Smooth muscle cell (in vitro differentiated cells): ENCODE measurements around the gene IQCK. TPM values are rescaled to one million over a fixed set of nuclear protein-coding genes. Genes with fewer than 3 reads are reported as not detected.
A peak's percentile ranks its signal among the peaks of the same experiment; 100 is the strongest.

Experiments used
- DNase-seq: peaks from one replicate; lab custom pipeline; 2025; ENCODE audit not compliant: unreplicated experiment; lab: John Stamatoyannopoulos, UW
- H2AFZ ChIP-seq: fragments of 200-600 bp; sonication (generic); 2 replicates; pipeline ENCODE4 v1.6.0; 2016; ENCODE audit warnings: antibody characterized with exemption, low read depth, mild to moderate bottlenecking
- H3F3A ChIP-seq: fragments of 200-600 bp; sonication (generic); 2 replicates; pipeline ENCODE4 v1.6.0; 2017; ENCODE audit warnings: antibody characterized with exemption, low read depth
- H3K27ac ChIP-seq: fragments of 200-600 bp; sonication (generic); 2 replicates; pipeline ENCODE4 v1.5.1; 2016; ENCODE audit warnings: low read depth, mild to moderate bottlenecking
- H3K27me3 ChIP-seq: fragments of 200-600 bp; sonication (generic); 2 replicates; pipeline ENCODE4 v1.6.1; 2016; ENCODE audit warnings: low read depth, mild to moderate bottlenecking
- H3K36me3 ChIP-seq: fragments of 200-600 bp; sonication (generic); 2 replicates; pipeline ENCODE4 v1.5.1; 2016; ENCODE audit warnings: low read depth
- H3K4me1 ChIP-seq: fragments of 200-600 bp; sonication (generic); 2 replicates; pipeline ENCODE4 v1.5.1; 2016; ENCODE audit warnings: low read depth
- H3K4me2 ChIP-seq: fragments of 200-600 bp; sonication (generic); 2 replicates; pipeline ENCODE4 v1.6.0; 2016; ENCODE audit warnings: mild to moderate bottlenecking
- H3K4me3 ChIP-seq: fragments of 200-600 bp; sonication (generic); 2 replicates; pipeline ENCODE4 v1.5.1; 2016; ENCODE audit warnings: mild to moderate bottlenecking
- H3K79me2 ChIP-seq: fragments of 200-600 bp; sonication (generic); 2 replicates; pipeline ENCODE4 v1.6.0; 2016; ENCODE audit warnings: low read depth, mild to moderate bottlenecking
- H3K9ac ChIP-seq: fragments of 200-600 bp; sonication (generic); 2 replicates; pipeline ENCODE4 v1.6.0; 2016; ENCODE audit warnings: low read depth
- H3K9me3 ChIP-seq: fragments of 200-600 bp; sonication (generic); replicated peaks from 2 replicates; pipeline ENCODE4 v1.5.1; 2016; ENCODE audit warnings: low read depth
- H4K20me1 ChIP-seq: fragments of 200-600 bp; sonication (generic); 2 replicates; pipeline ENCODE4 v1.6.0; 2016; ENCODE audit warnings: low read depth
- CTCF ChIP-seq: fragments of 200-600 bp; sonication (generic); IDR thresholded peaks from 2 replicates; pipeline ENCODE4 v1.5.1; 2017; ENCODE audit warnings: borderline replicate concordance, mild to moderate bottlenecking, antibody characterized with exemption; ENCODE audit not compliant: insufficient read depth, poor library complexity, severe bottlenecking
- WGBS: methylation state at CpG from one replicate; pipeline ENCODE4 v1.1.7; 2016; ENCODE audit warnings: low lambda C conversion rate; 5-methylcytosine and 5-hydroxymethylcytosine counted together
- polyA plus RNA-seq: library from polyadenylated mRNA; unstranded; fragments of >200 nt; fragmentation: Nextera tagmentation; extraction: Ambion mirVana; gene quantifications from 2 replicates; pipeline ENCODE4 v1.2.1, GENCODE V29; 2016
- total RNA-seq: library from RNA; depleted of rRNA; stranded (reverse); fragments of >200 nt; gene quantifications from 2 replicates; pipeline ENCODE4 v1.2.3, GENCODE V29; 2014

The IQCK gene
- total and polyA plus RNA-seq, 2 experiments from 2014 or later = 11.2 to 14.6 TPM

GRCh38 chr16:19694989-19695388, 23.1 kb upstream of the IQCK start:
- Histone ChIP-seq H3K27me3 (no peaks in the 10 kb centered on the region), H3K4me3 (no peak overlapping the region), H3K9ac (no peak overlapping the region), H3K36me3 (no peaks in the 10 kb centered on the region), H3K4me2 (no peak overlapping the region), H3K27ac (no peak overlapping the region), H3K79me2 (no peaks in the 10 kb centered on the region), H3F3A (no peaks in the 10 kb centered on the region), H3K9me3 (no peaks in the 10 kb centered on the region), H2AFZ (no peak overlapping the region), H3K4me1 (no peaks in the 10 kb centered on the region), H4K20me1 (no peaks in the 10 kb centered on the region)
- no peak for TF ChIP-seq CTCF
- WGBS = 96% methylated on average over 8 of the region's 8 CpGs
- no peak for DNase-seq

GRCh38 chr16:19696328-19696727, 21.7 kb upstream of the IQCK start:
- H3K27ac ChIP-seq = peak overlapping the region; percentile 53
- TF ChIP-seq CTCF = no peak
- no peaks in the 10 kb centered on the region for H4K20me1 ChIP-seq
- DNase-seq = peak; percentile 5
- H3K9ac ChIP-seq = no peak overlapping the region
- no peaks in the 10 kb centered on the region for H3K4me1 ChIP-seq
- no peak overlapping the region for H2AFZ ChIP-seq
- H3K27me3 ChIP-seq = no peaks in the 10 kb centered on the region
- no peaks in the 10 kb centered on the region for H3K36me3 ChIP-seq
- 37% methylated on average over 10 of the region's 10 CpGs for WGBS
- no peaks in the 10 kb centered on the region for H3F3A ChIP-seq
- no peaks in the 10 kb centered on the region for H3K79me2 ChIP-seq
- H3K9me3 ChIP-seq = no peaks in the 10 kb centered on the region
- H3K4me3 ChIP-seq = no peak overlapping the region
- H3K4me2 ChIP-seq = peak overlapping the region; percentile 68

- no peak overlapping the region for H3K9ac ChIP-seq
- no peak for TF ChIP-seq CTCF
Observed at GRCh38 chr16:19696961-19697360, 21.1 kb upstream of the IQCK start.

GRCh38 chr16:19697756-19698318, 20.2 kb upstream of the IQCK start:
- Histone ChIP-seq H3K9ac (no peak overlapping the region), H3K27ac (no peak overlapping the region), H3K4me3 (no peak overlapping the region), H3K36me3 (no peaks in the 10 kb centered on the region), H3K9me3 (no peaks in the 10 kb centered on the region), H3K79me2 (no peaks in the 10 kb centered on the region), H4K20me1 (no peaks in the 10 kb centered on the region), H3F3A (no peaks in the 10 kb centered on the region), H2AFZ (no peak overlapping the region), H3K27me3 (no peaks in the 10 kb centered on the region), H3K4me2 (no peak overlapping the region), H3K4me1 (no peaks in the 10 kb centered on the region)
- 96% methylated on average over 8 of the region's 8 CpGs for WGBS
- no peak for TF ChIP-seq CTCF
- no peak for DNase-seq

More at GRCh38 chr16:19696961-19697360, 21.1 kb upstream of the IQCK start:
- Histone ChIP-seq H3K27me3 (no peaks in the 10 kb centered on the region), H3K27ac (peak overlapping the region; percentile 53), H4K20me1 (no peaks in the 10 kb centered on the region), H3F3A (no peaks in the 10 kb centered on the region), H3K4me2 (no peak overlapping the region), H2AFZ (no peak overlapping the region), H3K4me1 (no peaks in the 10 kb centered on the region), H3K4me3 (no peak overlapping the region), H3K9me3 (no peaks in the 10 kb centered on the region), H3K79me2 (no peaks in the 10 kb centered on the region), H3K36me3 (no peaks in the 10 kb centered on the region)
- no peak for DNase-seq
- 99% methylated on average over 15 of the region's 15 CpGs for WGBS
